ENCODE measurements around the gene MYO1E. TPM values are rescaled to one million over a fixed set of nuclear protein-coding genes. Genes with fewer than 3 reads are reported as not detected.

The MYO1E gene
- total and polyA plus RNA-seq, 4 donors: 20.9 to 84.2 (median 52.4) TPM

DNA sequence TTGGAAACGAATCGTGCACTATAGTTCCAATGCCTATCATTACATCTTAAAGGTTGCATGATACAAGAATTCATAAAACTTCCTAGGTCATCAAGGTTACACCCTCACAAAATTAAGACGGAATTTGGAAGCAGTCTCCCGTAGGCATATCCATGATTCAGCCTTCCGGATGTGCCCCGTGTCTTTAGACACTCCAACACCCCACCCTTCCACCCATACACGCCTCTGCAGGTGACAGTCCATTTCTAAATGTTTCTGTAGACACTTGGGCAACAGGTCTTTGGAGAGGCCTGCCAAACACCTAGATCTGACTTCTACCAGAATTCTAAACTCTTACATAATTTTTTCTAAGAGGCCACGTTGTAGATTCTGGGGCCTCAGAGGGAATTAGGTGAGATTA is 116.2 kb downstream of the MYO1E start:
- DNase-seq (no peak), ATAC-seq (ENCODE audit: insufficient read depth, low FRiP score) (no peak)
- 70 to 79% methylated on average over 8 of the region's 8 CpGs for WGBS, 2 donors
- peaks cover 0 to 10% (median 2%) of the 10 kb centered on the region in 4 donors for H3K36me3 ChIP-seq (ENCODE audit: control insufficient read depth in 4 of 4, insufficient read depth in 4 of 4, low read length in 4 of 4)
- no peaks in the 10 kb centered on the region for H3K27me3 ChIP-seq (ENCODE audit: control insufficient read depth in 3 of 3, insufficient read depth in 3 of 3, low read length in 2 of 3)
- H3K9me3 ChIP-seq (ENCODE audit: control insufficient read depth in 4 of 4, insufficient read depth in 3 of 4, low read length in 3 of 4): no peaks in the 10 kb centered on the region
- no peak overlapping the region for H3K27ac ChIP-seq (ENCODE audit: low read depth in 1 of 2, low read length in 1 of 2)
- TF ChIP-seq, protein P1, sequence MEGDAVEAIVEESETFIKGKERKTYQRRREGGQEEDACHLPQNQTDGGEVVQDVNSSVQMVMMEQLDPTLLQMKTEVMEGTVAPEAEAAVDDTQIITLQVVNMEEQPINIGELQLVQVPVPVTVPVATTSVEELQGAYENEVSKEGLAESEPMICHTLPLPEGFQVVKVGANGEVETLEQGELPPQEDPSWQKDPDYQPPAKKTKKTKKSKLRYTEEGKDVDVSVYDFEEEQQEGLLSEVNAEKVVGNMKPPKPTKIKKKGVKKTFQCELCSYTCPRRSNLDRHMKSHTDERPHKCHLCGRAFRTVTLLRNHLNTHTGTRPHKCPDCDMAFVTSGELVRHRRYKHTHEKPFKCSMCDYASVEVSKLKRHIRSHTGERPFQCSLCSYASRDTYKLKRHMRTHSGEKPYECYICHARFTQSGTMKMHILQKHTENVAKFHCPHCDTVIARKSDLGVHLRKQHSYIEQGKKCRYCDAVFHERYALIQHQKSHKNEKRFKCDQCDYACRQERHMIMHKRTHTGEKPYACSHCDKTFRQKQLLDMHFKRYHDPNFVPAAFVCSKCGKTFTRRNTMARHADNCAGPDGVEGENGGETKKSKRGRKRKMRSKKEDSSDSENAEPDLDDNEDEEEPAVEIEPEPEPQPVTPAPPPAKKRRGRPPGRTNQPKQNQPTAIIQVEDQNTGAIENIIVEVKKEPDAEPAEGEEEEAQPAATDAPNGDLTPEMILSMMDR (IDR thresholded peaks at IDR 0.05; ENCODE audit: control extremely low read depth, extremely low read depth): no peak
- H3K4me1 ChIP-seq (ENCODE audit: control insufficient read depth in 5 of 5, insufficient read depth in 5 of 5, low read length in 5 of 5): no peaks in the 10 kb centered on the region
- H3K4me3 ChIP-seq: no peak overlapping the region
- no peak overlapping the region for H3K9ac ChIP-seq (ENCODE audit: insufficient read depth in 1 of 2, low read length in 2 of 2)

DNA sequence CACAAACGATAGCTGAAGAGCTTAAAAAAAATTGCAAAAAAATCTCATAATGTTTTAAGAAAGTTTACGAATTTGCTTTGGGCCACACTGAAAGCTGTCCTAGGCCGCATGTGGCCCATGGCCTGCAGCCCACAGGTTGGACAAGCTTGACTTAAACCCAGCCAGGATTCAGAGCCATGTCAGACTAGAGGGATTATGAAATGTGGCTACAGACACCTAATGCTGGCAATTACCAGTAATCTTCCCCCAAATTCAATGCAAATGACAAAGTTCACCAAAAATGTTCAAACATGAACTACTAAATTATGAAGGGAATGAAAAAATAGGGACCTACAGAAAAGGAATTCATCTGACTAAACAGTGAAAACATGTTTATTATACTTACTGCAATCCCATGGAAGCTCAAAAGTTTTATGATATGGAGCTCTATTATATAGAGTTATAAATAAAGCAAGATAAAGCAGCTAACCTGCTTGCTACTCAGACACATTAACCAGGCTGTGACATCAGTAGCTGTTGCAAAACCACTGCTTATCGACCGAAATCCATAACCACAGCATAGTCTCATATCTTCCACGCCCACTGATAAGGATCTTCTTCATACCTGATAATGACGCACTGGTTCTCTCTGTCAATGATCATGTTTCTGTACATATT is 116.9 kb downstream of the MYO1E start:
- Histone ChIP-seq H3K27me3 (ENCODE audit: control insufficient read depth in 3 of 3, insufficient read depth in 3 of 3, low read length in 2 of 3) (no peaks in the 10 kb centered on the region), H3K4me1 (ENCODE audit: control insufficient read depth in 5 of 5, insufficient read depth in 5 of 5, low read length in 5 of 5) (no peaks in the 10 kb centered on the region), H3K9me3 (ENCODE audit: control insufficient read depth in 4 of 4, insufficient read depth in 3 of 4, low read length in 3 of 4) (no peaks in the 10 kb centered on the region), H3K27ac (ENCODE audit: low read depth in 1 of 2, low read length in 1 of 2) (no peak overlapping the region), H3K36me3 (ENCODE audit: control insufficient read depth in 4 of 4, insufficient read depth in 4 of 4, low read length in 4 of 4) (peaks cover 0 to 10% (median 2%) of the 10 kb centered on the region in 4 donors), H3K4me3 (no peak overlapping the region), H3K9ac (ENCODE audit: insufficient read depth in 1 of 2, low read length in 2 of 2) (no peak overlapping the region)
- DNase-seq (no peak), ATAC-seq (ENCODE audit: insufficient read depth, low FRiP score) (no peak)
- WGBS, 2 donors: 73 to 77% methylated on average over 7 of the region's 7 CpGs
- TF ChIP-seq, protein P1 (IDR thresholded peaks at IDR 0.05; ENCODE audit: control extremely low read depth, extremely low read depth): no peak

DNA sequence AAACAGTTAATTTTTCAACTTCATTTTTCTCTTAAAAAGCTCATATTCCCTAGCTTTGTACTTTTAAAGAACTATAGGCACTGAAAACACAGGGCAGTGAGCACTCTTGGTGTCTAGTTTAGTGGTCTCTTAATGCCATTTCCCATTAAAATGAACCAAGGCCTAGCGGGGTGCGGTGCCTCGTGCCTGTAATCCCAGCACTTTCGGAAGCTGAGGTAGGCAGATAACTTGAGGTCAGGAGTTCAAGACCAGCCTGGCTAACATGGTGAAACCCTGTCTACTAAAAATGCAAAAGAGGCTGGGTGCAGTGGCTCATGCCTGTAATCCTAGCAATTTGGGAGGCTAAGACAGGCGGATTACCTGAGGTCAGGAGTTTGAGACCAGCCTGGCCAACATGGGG is 120.5 kb downstream of the MYO1E start:
- Histone ChIP-seq H3K27me3 (ENCODE audit: control insufficient read depth in 3 of 3, insufficient read depth in 3 of 3, low read length in 2 of 3) (no peaks in the 10 kb centered on the region), H3K27ac (ENCODE audit: low read depth in 1 of 2, low read length in 1 of 2) (no peak overlapping the region), H3K4me3 (no peak overlapping the region), H3K4me1 (ENCODE audit: control insufficient read depth in 5 of 5, insufficient read depth in 5 of 5, low read length in 5 of 5) (no peaks in the 10 kb centered on the region), H3K36me3 (ENCODE audit: control insufficient read depth in 4 of 4, insufficient read depth in 4 of 4, low read length in 4 of 4) (peaks cover 0 to 4% (median 2%) of the 10 kb centered on the region in 4 donors), H3K9ac (ENCODE audit: insufficient read depth in 1 of 2, low read length in 2 of 2) (no peak overlapping the region), H3K9me3 (ENCODE audit: control insufficient read depth in 4 of 4, insufficient read depth in 3 of 4, low read length in 3 of 4) (no peaks in the 10 kb centered on the region)
- ATAC-seq (ENCODE audit: insufficient read depth, low FRiP score) (no peak), DNase-seq (no peak)
- TF ChIP-seq, protein P1 (IDR thresholded peaks at IDR 0.05; ENCODE audit: control extremely low read depth, extremely low read depth): no peak
- 96% methylated on average over 5 of the region's 5 CpGs for WGBS, 2 donors

All from lung (tissue), 12 donors.